HepG2 (cell line): ENCODE measurements around the gene IL2RA. TPM values are rescaled to one million over a fixed set of nuclear protein-coding genes. Genes with fewer than 3 reads are reported as not detected.
"Not testable (repeated sequence)": the region's sequence is repeated elsewhere in the genome, so short reads cannot be mapped to it uniquely, and the experiment has no call there.

Source experiments
- ATAC-seq: fragments of 200-7000 bp; cut with Tn5 transposase; 3 replicates; pipeline ENCODE4 v1.9.1; 2020; ENCODE audit warnings: mild to moderate bottlenecking, moderate library complexity
- BruUV-seq: library from RNA; stranded (reverse); fragments of 400-500 nt; replicated peaks from 2 replicates; lab custom pipeline; 2021; lab: Mats Ljungman, UMichigan
- CTCF ChIA-PET: fragments of 300-600 bp; formaldehyde crosslinking; extraction: SDS; loops from one replicate; lab custom pipeline; 2021; ENCODE audit warnings: low total read pairs, inconsistent platforms, low intra/inter-chr PET ratio; lab: Yijun Ruan, JAX
- POLR2A ChIA-PET: fragments of 350-600 bp; sonication (Branson Sonifier 250); formaldehyde crosslinking; loops from one replicate; lab custom pipeline; 2020; ENCODE audit warnings: antibody characterized with exemption, inconsistent platforms; lab: Yijun Ruan, JAX
- DNase-seq: peaks from one replicate; pipeline ENCODE4 v3.0.0-alpha.2; 2015; ENCODE audit warnings: low spot score
- FAIRE-seq: peaks from 3 replicates; lab custom pipeline; 2011; peaks lifted over from hg19 to GRCh38; lab: Jason Lieb, UNC
- H2AFZ ChIP-seq: one replicate; pipeline ENCODE4 v1.6.1; 2011; ENCODE audit warnings: low read length, inconsistent platforms
- H3K27ac ChIP-seq: fragments of 300-600 bp; 3 replicates; pipeline ENCODE4 v1.8.0; 2011; ENCODE audit warnings: mixed run types, mild to moderate bottlenecking, mixed read lengths, low read length, inconsistent platforms; ENCODE audit not compliant: insufficient read depth; ENCODE audit errors: extremely low read length
- H3K27me3 ChIP-seq, 2 experiments: fragments of 200-600 bp in 1 of 2; 2 replicates in 1 of 2; 3 replicates in 1 of 2; pipeline versions ENCODE4 v1.6.0 to v1.8.0; 2011; ENCODE audit warnings: low read length in 2 of 2, mild to moderate bottlenecking in 2 of 2, moderate library complexity in 2 of 2, inconsistent platforms in 1 of 2; ENCODE audit not compliant: insufficient read depth in 2 of 2, control insufficient read depth in 1 of 2
- H3K36me3 ChIP-seq, 2 experiments: fragments of 200-600 bp in 1 of 2; replicated peaks in 1 of 2; 2 replicates in 1 of 2; 3 replicates in 1 of 2; pipeline versions ENCODE4 v1.5.1 to v1.8.0; 2011; ENCODE audit warnings: low read length in 2 of 2, inconsistent platforms in 1 of 2; ENCODE audit not compliant: insufficient read depth in 2 of 2, control insufficient read depth in 1 of 2
- H3K4me1 ChIP-seq: 2 replicates; pipeline ENCODE4 v1.5.1; 2012; ENCODE audit warnings: low read length, inconsistent platforms; ENCODE audit not compliant: insufficient read depth
- H3K4me2 ChIP-seq: 2 replicates; pipeline ENCODE4 v1.6.0; 2011; ENCODE audit warnings: low read depth, low read length, inconsistent platforms
- H3K4me3 ChIP-seq, 3 experiments: fragments of 200-600 bp in 1 of 3; sonication (generic), shearing (Covaris generic) in 1 of 3; replicated peaks in 1 of 3; 2 replicates each; pipeline ENCODE4 v1.5.1; 2011 to 2016; ENCODE audit warnings: low read length in 3 of 3, inconsistent platforms in 2 of 3, low read depth in 2 of 3, mild to moderate bottlenecking in 2 of 3, control low read depth in 1 of 3, mixed read lengths in 1 of 3; ENCODE audit not compliant: insufficient read depth in 1 of 3
- H3K79me2 ChIP-seq: one replicate; pipeline ENCODE4 v1.6.1; 2011; ENCODE audit warnings: low read length, inconsistent platforms; ENCODE audit not compliant: insufficient read depth
- H3K9ac ChIP-seq: 2 replicates; pipeline ENCODE4 v1.6.0; 2011; ENCODE audit warnings: mild to moderate bottlenecking, low read depth, low read length, inconsistent platforms; ENCODE audit not compliant: insufficient read depth
- H3K9me3 ChIP-seq: 2 replicates; pipeline ENCODE4 v1.5.1; 2012; ENCODE audit warnings: mild to moderate bottlenecking, low read length
- H4K20me1 ChIP-seq: 2 replicates; pipeline ENCODE4 v1.6.0; 2011; ENCODE audit warnings: inconsistent platforms, mild to moderate bottlenecking, low read length, moderate library complexity; ENCODE audit not compliant: insufficient read depth
- MED8 ChIP-seq: sonication (generic); formaldehyde crosslinking; IDR thresholded peaks from 2 replicates; pipeline ENCODE4 v1.8.1; 2023; ENCODE audit warnings: mild to moderate bottlenecking, missing genetic modification reagents; ENCODE audit not compliant: insufficient replicate concordance
- SRY ChIP-seq: sonication (generic); formaldehyde crosslinking; IDR thresholded peaks from 2 replicates; pipeline ENCODE4 v1.8.0; 2022; ENCODE audit warnings: mild to moderate bottlenecking, missing genetic modification reagents
- ZBTB42 ChIP-seq: sonication (generic); formaldehyde crosslinking; IDR thresholded peaks from 2 replicates; pipeline ENCODE4 v1.5.0; 2020; ENCODE audit warnings: mild to moderate bottlenecking, missing genetic modification reagents
- ZNF691 ChIP-seq: sonication (generic); formaldehyde crosslinking; IDR thresholded peaks from 2 replicates; pipeline ENCODE4 v1.4.0; 2020; ENCODE audit warnings: missing genetic modification reagents, low read depth, mild to moderate bottlenecking, borderline replicate concordance
- ZNF841 ChIP-seq: sonication (generic); formaldehyde crosslinking; IDR thresholded peaks from 2 replicates; pipeline ENCODE4 v1.8.1; 2023; ENCODE audit warnings: missing genetic modification reagents, borderline replicate concordance
- ZSCAN5A ChIP-seq: sonication (generic); formaldehyde crosslinking; IDR thresholded peaks from 2 replicates; pipeline ENCODE4 v1.8.0; 2022; ENCODE audit warnings: mild to moderate bottlenecking, missing genetic modification reagents, borderline replicate concordance
- WGBS: methylation state at CpG from one replicate; pipeline ENCODE4 v1.1.6; 2017; ENCODE audit warnings: low lambda C conversion rate; 5-methylcytosine and 5-hydroxymethylcytosine counted together
- in situ Hi-C: cut with HindIII; loops from 2 replicates; pipeline ENCODE4 v1.10.0; 2017; ENCODE audit warnings: low pct_unique_long_range_greater_than_20kb; ENCODE audit not compliant: extremely low pct_ligation_motif_present
- intact Hi-C: fragments of 100-400 bp; cut with micrococcal nuclease; formaldehyde crosslinking; loops from one replicate; pipeline ENCODE4 v1.10.0; 2022; ENCODE audit not compliant: unreplicated experiment
- polyA plus RNA-seq, 8 experiments: library from polyadenylated mRNA; depleted of rRNA in 3 of 8; stranded (reverse) in 7 of 8; unstranded in 1 of 8; fragments of >200 nt; fragmentation: Illumina TruSeq in 4 of 8; extraction: Trizol in 4 of 8; gene quantifications; 2 replicates each; pipeline versions ENCODE4 v1.2.1 to v1.2.3, GENCODE V29; 2011 to 2016; ENCODE audit warnings: low read depth in 4 of 8, missing spikeins in 1 of 8, mixed read lengths in 1 of 8; ENCODE audit not compliant: insufficient read depth in 1 of 8
- total RNA-seq, 5 experiments: library from RNA; depleted of rRNA; stranded (reverse); fragments of >200 nt; fragmentation: Illumina TruSeq; extraction: Trizol; gene quantifications; 2 replicates each; pipeline ENCODE4 v1.2.3, GENCODE V29; 2016; ENCODE audit warnings: low read depth in 1 of 5
- TF ChIP-seq, protein P1 (sequence below): sonication (generic); formaldehyde crosslinking; IDR thresholded peaks from 2 replicates; pipeline ENCODE4 v1.4.0; 2020; ENCODE audit warnings: missing genetic modification reagents, borderline replicate concordance

Gene IL2RA
- total and polyA plus RNA-seq, 2 of the 13 experiments (the other 11 are each of a cell fraction or from before 2014, with no cell fraction given), result not detected

DNA sequence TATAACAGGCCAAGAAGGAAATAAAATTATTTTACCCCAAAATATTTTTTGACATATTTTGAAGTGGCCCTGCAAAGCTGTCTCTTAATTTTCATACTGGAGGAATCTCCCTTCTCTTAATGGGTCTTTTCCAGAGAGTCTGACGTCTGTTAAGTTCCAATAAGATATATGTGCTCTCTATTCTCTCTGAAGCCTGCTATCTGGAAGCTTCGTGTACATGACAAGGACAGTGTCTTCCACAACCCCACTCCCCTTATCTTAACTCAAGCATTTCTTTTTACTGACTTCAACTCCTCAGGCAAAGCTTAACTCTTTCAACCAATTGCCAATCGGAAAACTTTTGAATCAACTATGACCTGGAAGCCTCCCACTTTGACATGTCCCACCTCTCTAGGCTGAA, 55.6 kb downstream of the IL2RA start (continued):
- TF ChIP-seq ZSCAN5A (CRISPR knock-in tag), result no peak
- no peak for TF ChIP-seq ZNF691 (CRISPR knock-in tag)
- TF ChIP-seq SRY (CRISPR knock-in tag), result no peak
- TF ChIP-seq, protein P1, sequence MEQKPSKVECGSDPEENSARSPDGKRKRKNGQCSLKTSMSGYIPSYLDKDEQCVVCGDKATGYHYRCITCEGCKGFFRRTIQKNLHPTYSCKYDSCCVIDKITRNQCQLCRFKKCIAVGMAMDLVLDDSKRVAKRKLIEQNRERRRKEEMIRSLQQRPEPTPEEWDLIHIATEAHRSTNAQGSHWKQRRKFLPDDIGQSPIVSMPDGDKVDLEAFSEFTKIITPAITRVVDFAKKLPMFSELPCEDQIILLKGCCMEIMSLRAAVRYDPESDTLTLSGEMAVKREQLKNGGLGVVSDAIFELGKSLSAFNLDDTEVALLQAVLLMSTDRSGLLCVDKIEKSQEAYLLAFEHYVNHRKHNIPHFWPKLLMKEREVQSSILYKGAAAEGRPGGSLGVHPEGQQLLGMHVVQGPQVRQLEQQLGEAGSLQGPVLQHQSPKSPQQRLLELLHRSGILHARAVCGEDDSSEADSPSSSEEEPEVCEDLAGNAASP (CRISPR knock-in tag), result no peak
- TF ChIP-seq ZBTB42 (CRISPR knock-in tag), result no peak

GRCh38 chr10:6005856-6006395, 56.2 kb downstream of the IL2RA start:
- no peak overlapping the region for H3K27ac ChIP-seq
- DNase-seq (no peak), ATAC-seq (no peak), FAIRE-seq (no peak)
- no peaks in the 10 kb centered on the region for H3K36me3 ChIP-seq
- intact Hi-C loops (no loop called here), in situ Hi-C loops (no loop called here)
- no peak for TF ChIP-seq ZNF841 (CRISPR knock-in tag)
- TF ChIP-seq MED8 (CRISPR knock-in tag), result no peak
- ChIA-PET CTCF (no interaction called here), POLR2A (no interaction called here)
- no peak overlapping the region for H2AFZ ChIP-seq
- no peaks in the 10 kb centered on the region for H3K9me3 ChIP-seq
- H3K79me2 ChIP-seq, result no peaks in the 10 kb centered on the region
- H3K4me2 ChIP-seq, result no peak overlapping the region
- H3K4me1 ChIP-seq, result no peaks in the 10 kb centered on the region
- H3K9ac ChIP-seq, result no peak overlapping the region
- no TSS peak for BruUV-seq
- H3K4me3 ChIP-seq, result no peak overlapping the region
- H4K20me1 ChIP-seq, result no peaks in the 10 kb centered on the region
- WGBS, result 1% methylated on average over 8 of the region's 8 CpGs
- H3K27me3 ChIP-seq, result peaks cover 2 to 28% of the 10 kb centered on the region in 2 experiments; a peak in 4 of 5 replicates

- in situ Hi-C loops, H3K9ac ChIP-seq, H3K4me3 ChIP-seq, H3K36me3 ChIP-seq, BruUV-seq, H3K79me2 ChIP-seq, POLR2A ChIA-PET, FAIRE-seq, H3K9me3 ChIP-seq, ATAC-seq, H2AFZ ChIP-seq, CTCF ChIA-PET, H4K20me1 ChIP-seq, H3K27ac ChIP-seq, H3K4me2 ChIP-seq, H3K4me1 ChIP-seq, intact Hi-C loops, DNase-seq: not testable (repeated sequence)
- peaks cover 2 to 32% of the 10 kb centered on the region in 2 experiments; a peak in 4 of 5 replicates for H3K27me3 ChIP-seq
- WGBS, result 18% methylated on average over 6 of the region's 6 CpGs
Observed at GRCh38 chr10:6005161-6005804, 56.9 kb downstream of the IL2RA start.
